H1 (cell line): ENCODE measurements around the gene WDR64. TPM values are rescaled to one million over a fixed set of nuclear protein-coding genes. Genes with fewer than 3 reads are reported as not detected.

Source experiments
- CTCF ChIA-PET: fragments of 300-600 bp; sonication (Branson Sonifier 250); formaldehyde crosslinking; loops from one replicate; lab custom pipeline; 2021; ENCODE audit not compliant: partially characterized antibody; lab: Charles Lee
- POLR2A ChIA-PET: fragments of 300-600 bp; sonication (Branson Sonifier 250); formaldehyde crosslinking; loops from one replicate; lab custom pipeline; 2021; ENCODE audit warnings: inconsistent platforms; ENCODE audit not compliant: partially characterized antibody; lab: Charles Lee
- DNase-seq, 2 experiments: peaks; one replicate each; pipeline versions ENCODE4 v3.0.0 to v3.0.0-alpha.2; 2010 to 2022; ENCODE audit warnings: low spot score in 2 of 2, low read depth in 1 of 2, mixed read lengths in 1 of 2
- FAIRE-seq: peaks from 2 replicates; lab custom pipeline; 2011; peaks lifted over from hg19 to GRCh38; lab: Jason Lieb, UNC
- H2AFZ ChIP-seq: 2 replicates; pipeline ENCODE4 v1.8.1; 2012; ENCODE audit warnings: low read length, inconsistent platforms
- H2AK5ac ChIP-seq: 2 replicates; pipeline ENCODE4 v1.6.1; 2013; ENCODE audit warnings: low read depth, low read length
- H2BK120ac ChIP-seq: replicated peaks from 2 replicates; pipeline ENCODE3; 2013; ENCODE audit warnings: low read depth, low read length, inconsistent platforms
- H2BK12ac ChIP-seq: 2 replicates; pipeline ENCODE4 v1.6.1; 2013; ENCODE audit warnings: low read depth, low read length
- H2BK15ac ChIP-seq: 2 replicates; pipeline ENCODE4 v1.6.1; 2013; ENCODE audit warnings: low read length
- H2BK20ac ChIP-seq: 2 replicates; pipeline ENCODE4 v1.6.1; 2013; ENCODE audit warnings: low read length
- H2BK5ac ChIP-seq: 2 replicates; pipeline ENCODE4 v1.6.1; 2013; ENCODE audit warnings: low read depth, low read length
- H3K14ac ChIP-seq: 2 replicates; pipeline ENCODE4 v1.6.1; 2013; ENCODE audit warnings: inconsistent platforms; ENCODE audit not compliant: insufficient read length
- H3K18ac ChIP-seq: 2 replicates; pipeline ENCODE4 v1.6.1; 2013; ENCODE audit warnings: low read length; ENCODE audit errors: extremely low read depth
- H3K23ac ChIP-seq: 2 replicates; pipeline ENCODE4 v1.6.1; 2013; ENCODE audit warnings: inconsistent platforms; ENCODE audit not compliant: insufficient read length
- H3K23me2 ChIP-seq: 2 replicates; pipeline ENCODE4 v1.6.1; 2013; ENCODE audit warnings: low read depth, low read length
- H3K27ac ChIP-seq: 2 replicates; pipeline ENCODE4 v1.6.1; 2011; ENCODE audit warnings: low read depth, low read length, inconsistent platforms
- H3K27me3 ChIP-seq, 4 experiments: replicated peaks in 1 of 4; 1 replicate in 1 of 4; 2 replicates in 3 of 4; pipeline versions ENCODE4 v1.6.1 to v1.8.1; 2011 to 2013; ENCODE audit warnings: low read length in 3 of 4, mild to moderate bottlenecking in 3 of 4, inconsistent platforms in 2 of 4, mixed read lengths in 2 of 4, moderate library complexity in 1 of 4; ENCODE audit not compliant: control insufficient read depth in 3 of 4, insufficient read depth in 3 of 4; ENCODE audit errors: extremely low read depth in 1 of 4
- H3K36me3 ChIP-seq, 4 experiments: 2 replicates each; pipeline versions ENCODE4 v1.6.1 to v1.8.1; 2011 to 2013; ENCODE audit warnings: mild to moderate bottlenecking in 4 of 4, low read length in 3 of 4, moderate library complexity in 2 of 4, control low read depth in 1 of 4, inconsistent platforms in 1 of 4; ENCODE audit not compliant: insufficient read depth in 4 of 4, control insufficient read depth in 2 of 4
- H3K4ac ChIP-seq: replicated peaks from 2 replicates; pipeline ENCODE3; 2013; ENCODE audit warnings: low read length, low read depth, mixed read lengths, inconsistent platforms; ENCODE audit not compliant: insufficient read length
- H3K4me1 ChIP-seq, 4 experiments: replicated peaks in 1 of 4; 1 replicate in 1 of 4; 2 replicates in 3 of 4; pipeline versions ENCODE4 v1.6.1 to v1.8.1; 2011 to 2013; ENCODE audit warnings: low read length in 3 of 4, inconsistent platforms in 2 of 4, mixed read lengths in 1 of 4; ENCODE audit not compliant: insufficient read depth in 4 of 4, control insufficient read depth in 3 of 4
- H3K4me2 ChIP-seq, 2 experiments: 2 replicates each; pipeline versions ENCODE4 v1.6.1 to v1.8.1; 2011 to 2013; ENCODE audit warnings: low read depth in 2 of 2, low read length in 2 of 2, control low read depth in 1 of 2, inconsistent platforms in 1 of 2, mild to moderate bottlenecking in 1 of 2; ENCODE audit not compliant: insufficient read depth in 1 of 2
- H3K4me3 ChIP-seq, 4 experiments: fragments of 200-600, 300-600 bp in 1 of 4; sonication (generic), shearing (Covaris generic), sonication (Bioruptor Twin) in 1 of 4; 2 replicates each; pipeline versions ENCODE4 v1.5.1 to v1.8.1; 2011 to 2016; ENCODE audit warnings: low read length in 4 of 4, low read depth in 3 of 4, control low read depth in 2 of 4, inconsistent platforms in 2 of 4, mild to moderate bottlenecking in 2 of 4, mixed read lengths in 1 of 4, moderate library complexity in 1 of 4; ENCODE audit not compliant: insufficient read depth in 2 of 4; ENCODE audit errors: extremely low read depth in 1 of 4
- H3K56ac ChIP-seq: replicated peaks from 2 replicates; pipeline ENCODE3; 2013; ENCODE audit warnings: low read depth, mild to moderate bottlenecking, mixed read lengths, low read length, inconsistent platforms; ENCODE audit not compliant: insufficient read length
- H3K79me1 ChIP-seq: 2 replicates; pipeline ENCODE4 v1.6.1; 2013; ENCODE audit warnings: low read depth, low read length, control low read depth
- H3K79me2 ChIP-seq, 2 experiments: 2 replicates each; pipeline versions ENCODE4 v1.6.1 to v1.8.1; 2012 to 2013; ENCODE audit warnings: low read length in 2 of 2, mild to moderate bottlenecking in 2 of 2, inconsistent platforms in 1 of 2; ENCODE audit not compliant: insufficient read depth in 2 of 2, control insufficient read depth in 1 of 2
- H3K9ac ChIP-seq, 4 experiments: replicated peaks in 1 of 4; 1 replicate in 1 of 4; 2 replicates in 3 of 4; pipeline versions ENCODE4 v1.6.1 to v1.8.1; 2011 to 2013; ENCODE audit warnings: low read depth in 3 of 4, low read length in 3 of 4, control low read depth in 2 of 4, mild to moderate bottlenecking in 2 of 4, moderate library complexity in 2 of 4, inconsistent platforms in 1 of 4; ENCODE audit errors: extremely low read depth in 1 of 4
- H3K9me3 ChIP-seq, 2 experiments: 2 replicates each; pipeline versions ENCODE4 v1.6.1 to v1.8.1; 2012 to 2013; ENCODE audit warnings: mild to moderate bottlenecking in 2 of 2, moderate library complexity in 2 of 2, control low read depth in 1 of 2, inconsistent platforms in 1 of 2, low read depth in 1 of 2, low read length in 1 of 2, mixed read lengths in 1 of 2; ENCODE audit not compliant: insufficient read depth in 2 of 2
- H4K20me1 ChIP-seq, 2 experiments: replicated peaks in 1 of 2; 2 replicates each; pipeline versions ENCODE3 to v1.8.1; 2011 to 2013; ENCODE audit warnings: inconsistent platforms in 2 of 2, low read length in 2 of 2, mild to moderate bottlenecking in 1 of 2; ENCODE audit not compliant: insufficient read depth in 2 of 2, control insufficient read depth in 1 of 2
- H4K5ac ChIP-seq: 2 replicates; pipeline ENCODE4 v1.6.1; 2013; ENCODE audit warnings: low read length, low read depth, mixed read lengths, inconsistent platforms; ENCODE audit not compliant: insufficient read length
- H4K8ac ChIP-seq: 2 replicates; pipeline ENCODE4 v1.8.0; 2013; ENCODE audit warnings: mild to moderate bottlenecking, moderate library complexity, low read length, inconsistent platforms; ENCODE audit not compliant: insufficient read depth; ENCODE audit errors: extremely low read depth
- H4K91ac ChIP-seq: replicated peaks from 2 replicates; pipeline ENCODE3; 2013; ENCODE audit warnings: low read length, mixed read lengths, inconsistent platforms; ENCODE audit not compliant: insufficient read length
- BRCA1 ChIP-seq: IDR thresholded peaks from 2 replicates; pipeline ENCODE4 v1.6.1; 2012; ENCODE audit warnings: low read depth, low read length, improper control_type of control experiment
- CBX8 ChIP-seq: fragments of 300-800, 300-1000 bp; sonication (generic); IDR thresholded peaks from 2 replicates; pipeline ENCODE4 v1.7.1; 2016; ENCODE audit warnings: low read depth, low read length, borderline replicate concordance
- CEBPB ChIP-seq: IDR thresholded peaks from 2 replicates; pipeline ENCODE4 v1.6.1; 2012; ENCODE audit warnings: low read depth, low read length
- KDM1A ChIP-seq: fragments of 200-600, 300-600 bp; sonication (generic); IDR thresholded peaks from 2 replicates; pipeline ENCODE4 v1.7.1; 2016; ENCODE audit warnings: mild to moderate bottlenecking, low read length, borderline replicate concordance
- PHF8 ChIP-seq: fragments of 200-600 bp; sonication (generic); conservative IDR thresholded peaks from 2 replicates; pipeline ENCODE4 v1.7.1; 2012; ENCODE audit warnings: low read depth, mild to moderate bottlenecking, inconsistent platforms, low read length, moderate library complexity
- POU5F1 ChIP-seq: IDR thresholded peaks from 2 replicates; pipeline ENCODE4 v1.6.1; 2011; ENCODE audit warnings: low read depth, mild to moderate bottlenecking, low read length, moderate library complexity
- SP2 ChIP-seq: IDR thresholded peaks from 2 replicates; pipeline ENCODE4 v1.6.1; 2012; ENCODE audit warnings: mild to moderate bottlenecking, low read length, inconsistent platforms
- WGBS, 2 experiments: shearing (Covaris generic) in 1 of 2; methylation state at CpG; one replicate each; pipeline versions ENCODE4 v1.1.6 to v1.1.7; 2013 to 2015; ENCODE audit warnings: low lambda C conversion rate in 2 of 2, mixed read lengths in 2 of 2, inconsistent platforms in 1 of 2, low coverage in 1 of 2, missing lambda C conversion rate in 1 of 2; ENCODE audit not compliant: insufficient replicate concordance in 2 of 2, insufficient coverage in 1 of 2, insufficient read length in 1 of 2; ENCODE audit errors: extremely low coverage in 1 of 2, missing lambda C conversion rate in 1 of 2; 5-methylcytosine and 5-hydroxymethylcytosine counted together
- polyA plus RNA-seq, 7 experiments: library from polyadenylated mRNA; depleted of rRNA in 3 of 7; stranded (reverse) in 5 of 7; unstranded in 2 of 7; fragments of >200 nt in 5 of 7; fragments of 200-250 nt in 2 of 7; gene quantifications; 1 replicate in 5 of 7; 2 replicates in 1 of 7; 4 replicates in 1 of 7; pipeline versions ENCODE4 v1.2.1 to v1.2.3, GENCODE V29; 2011 to 2013; ENCODE audit warnings: missing spikeins in 2 of 7, mixed read lengths in 2 of 7
- total RNA-seq: library from RNA; stranded (reverse); fragmentation: NEBNext Ultra II Directional; extraction: Animal tissue kit (Norgen Biotek cat#: 25700); gene quantifications from 2 replicates; pipeline ENCODE4 v1.2.1, GENCODE V29; 2021

The WDR64 gene
- total and polyA plus RNA-seq, 2 of the 8 experiments (the other 6 are each of a cell fraction or from before 2014, with no cell fraction given): 0.02 TPM; not detected in 1

DNA sequence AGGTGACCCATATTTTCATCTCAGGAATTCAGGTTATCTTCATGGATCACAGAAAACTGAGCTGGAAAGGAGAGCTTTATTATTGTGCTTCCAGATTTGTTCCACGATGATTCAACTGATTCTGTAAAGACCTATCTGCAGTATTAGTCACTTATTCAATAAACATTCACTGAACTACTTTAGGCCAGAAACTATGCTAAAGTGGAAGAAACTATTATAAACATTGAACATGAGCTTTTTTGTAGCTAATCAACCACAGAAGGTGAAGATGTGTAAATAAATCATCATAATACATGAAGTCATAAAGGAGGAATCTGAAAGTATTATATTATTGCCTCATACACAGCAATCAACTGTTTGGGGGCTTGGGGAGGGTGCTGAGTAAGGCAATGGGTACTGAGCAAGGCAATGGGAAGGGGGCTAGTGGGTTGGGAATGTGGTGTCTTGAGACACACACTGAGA lies 165.3 kb downstream of the WDR64 start:
- H3K4me1 ChIP-seq: no peaks in the 10 kb centered on the region
- H3K4me3 ChIP-seq: no peak overlapping the region
- no peak overlapping the region for H2BK12ac ChIP-seq
- no peaks in the 10 kb centered on the region for H3K79me1 ChIP-seq
- FAIRE-seq (no peak), DNase-seq (no peak)
- H2BK20ac ChIP-seq: no peak overlapping the region
- H3K36me3 ChIP-seq: no peaks in the 10 kb centered on the region
- no peak overlapping the region for H4K91ac ChIP-seq
- CTCF ChIA-PET: interaction anchor here (0.6 to 1.3 kb wide), 2 partner anchors 24 to 205 kb away, joined by 3 read pairs; no protein-coding TSS in a partner anchor
- H2BK15ac ChIP-seq: no peak overlapping the region
- no peaks in the 10 kb centered on the region for H3K9me3 ChIP-seq
- no peak overlapping the region for H4K8ac ChIP-seq
- no peak overlapping the region for H2BK5ac ChIP-seq
- H4K5ac ChIP-seq: no peak overlapping the region
- no peak overlapping the region for H3K14ac ChIP-seq
- H2AK5ac ChIP-seq: no peak overlapping the region
- H3K56ac ChIP-seq: no peak overlapping the region
- 90% methylated on average over 1 of the region's 1 CpG; no CpG with 5 or more reads in 1 of the 2 experiments for WGBS, 2 experiments
- no peaks in the 10 kb centered on the region for H3K27me3 ChIP-seq
- peaks cover 2% of the 10 kb centered on the region; the same call in 1 of the 2 replicates for H3K23me2 ChIP-seq
- POLR2A ChIA-PET: no interaction called here
- no peak overlapping the region for H2AFZ ChIP-seq
- no peaks in the 10 kb centered on the region for H4K20me1 ChIP-seq
- H3K23ac ChIP-seq: no peak overlapping the region
- no peak overlapping the region for H3K4ac ChIP-seq
- H3K27ac ChIP-seq: no peak overlapping the region
- no peak for TF ChIP-seq BRCA1
- no peak for TF ChIP-seq CBX8
- no peak for TF ChIP-seq SP2
- TF ChIP-seq POU5F1: no peak
- no peak for TF ChIP-seq KDM1A
- TF ChIP-seq CEBPB: no peak
- TF ChIP-seq PHF8: no peak
- H3K9ac ChIP-seq: no peak overlapping the region
- H3K4me2 ChIP-seq: no peak overlapping the region
- H2BK120ac ChIP-seq: no peak overlapping the region
- no peak overlapping the region for H3K18ac ChIP-seq
- H3K79me2 ChIP-seq: no peaks in the 10 kb centered on the region
